Activated T-cell treated with anti-CD3 and anti-CD28 coated beads, Interleukin-2, amount 50 U/mL, for 48 hours (primary cell): Measurements from ENCODE around the gene NEAT1.
A peak's percentile ranks its signal among the peaks of the same experiment; 100 is the strongest.

ENCODE experiments used
- DNase-seq, 2 experiments: peaks; one replicate each; pipeline ENCODE4 v3.0.0-alpha.2; 2020

NEAT1 gene

GRCh38 chr11:65488273-65489034 lies 65.9 kb downstream of the NEAT1 start:
- DNase-seq: no peak

GRCh38 chr11:65489035-65489705 lies 66.6 kb downstream of the NEAT1 start:
- DNase-seq: no peak

DNA sequence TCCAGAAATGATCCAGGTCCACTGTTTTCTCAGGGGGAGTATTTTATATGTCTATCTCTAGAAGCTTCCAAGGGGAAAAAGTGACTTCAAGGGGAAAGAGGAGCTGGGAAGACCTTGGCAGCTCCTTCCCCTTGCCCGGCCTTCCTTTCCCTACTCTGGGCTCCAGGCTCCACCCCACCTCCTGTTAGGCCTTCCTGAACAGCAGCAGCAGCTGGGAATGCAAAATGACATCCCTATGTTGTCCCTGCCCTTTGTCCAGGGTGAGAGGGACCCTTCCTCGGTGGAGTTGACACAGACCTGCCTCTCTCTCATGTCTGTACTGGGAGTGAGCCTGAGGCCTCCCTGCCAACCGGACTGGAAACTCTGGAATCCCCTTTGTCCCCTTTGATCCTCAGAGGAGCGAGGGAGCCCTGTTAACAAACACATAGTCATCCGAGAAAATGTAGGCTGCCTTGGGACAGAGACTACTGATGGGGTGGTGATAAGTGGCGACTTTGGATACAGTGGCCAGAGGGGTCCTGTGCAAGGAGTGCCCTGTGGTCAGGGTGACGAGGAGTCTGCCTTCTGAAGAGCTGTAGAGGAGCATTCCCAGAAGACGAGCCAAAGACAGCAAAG lies 67.2 kb downstream of the NEAT1 start:
- DNase-seq: no peak

DNA sequence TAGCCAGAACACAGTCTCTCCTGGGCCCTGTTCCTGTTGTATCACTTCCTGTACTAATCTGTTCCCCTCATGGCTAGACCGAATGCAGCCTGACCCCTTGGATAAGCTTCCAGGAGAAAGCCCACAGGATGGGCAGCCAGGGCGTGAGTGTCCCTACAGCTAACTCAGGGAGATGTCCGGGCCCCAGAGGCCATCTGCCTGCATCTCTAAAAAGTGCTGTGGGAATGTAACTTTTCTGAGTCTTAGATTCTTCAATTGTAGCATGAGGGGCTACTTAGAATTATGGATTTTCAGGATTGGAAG lies 68.5 kb downstream of the NEAT1 start:
- DNase-seq: no peak

DNA sequence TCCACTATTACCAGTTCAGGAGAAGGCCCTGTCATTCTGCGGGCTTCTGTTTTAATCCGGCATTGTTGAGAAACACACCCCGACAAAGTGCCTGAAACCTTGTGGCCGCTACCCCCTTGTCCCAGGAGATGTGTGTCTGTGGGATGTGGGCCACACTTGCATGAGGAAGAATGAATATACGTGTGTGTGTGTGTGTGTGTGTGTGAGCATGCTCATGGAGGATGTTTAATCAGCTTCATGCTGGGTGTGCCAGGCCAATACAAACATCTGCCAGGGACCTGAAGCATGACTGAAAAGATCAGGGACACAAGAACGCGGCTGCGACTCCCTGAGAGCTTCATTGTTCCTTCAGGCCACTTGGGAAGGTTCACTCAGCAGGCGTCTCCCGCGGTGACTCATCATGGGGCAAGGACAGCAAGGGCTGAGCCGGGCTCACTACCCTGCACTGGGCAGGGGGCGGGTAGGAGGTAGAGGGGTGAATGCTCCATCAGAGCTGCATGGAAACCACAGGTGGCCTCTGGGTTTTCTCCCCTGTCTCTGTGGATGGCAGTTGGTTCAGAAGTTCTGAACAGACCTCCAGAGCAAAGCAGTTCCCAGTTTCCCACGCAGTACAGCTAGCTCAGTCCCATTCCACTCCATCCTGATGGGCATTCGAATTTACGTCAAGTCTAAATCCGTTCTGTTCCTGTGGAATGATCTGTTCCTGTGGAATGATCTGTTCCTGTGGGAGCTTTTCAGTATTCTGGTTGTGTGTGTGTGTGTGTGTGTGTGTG lies 69.2 kb downstream of the NEAT1 start:
- no peak for DNase-seq

- DNase-seq: no peak
These were observed 69.7 kb downstream of the NEAT1 start for GRCh38 chr11:65492387-65492636.

DNA sequence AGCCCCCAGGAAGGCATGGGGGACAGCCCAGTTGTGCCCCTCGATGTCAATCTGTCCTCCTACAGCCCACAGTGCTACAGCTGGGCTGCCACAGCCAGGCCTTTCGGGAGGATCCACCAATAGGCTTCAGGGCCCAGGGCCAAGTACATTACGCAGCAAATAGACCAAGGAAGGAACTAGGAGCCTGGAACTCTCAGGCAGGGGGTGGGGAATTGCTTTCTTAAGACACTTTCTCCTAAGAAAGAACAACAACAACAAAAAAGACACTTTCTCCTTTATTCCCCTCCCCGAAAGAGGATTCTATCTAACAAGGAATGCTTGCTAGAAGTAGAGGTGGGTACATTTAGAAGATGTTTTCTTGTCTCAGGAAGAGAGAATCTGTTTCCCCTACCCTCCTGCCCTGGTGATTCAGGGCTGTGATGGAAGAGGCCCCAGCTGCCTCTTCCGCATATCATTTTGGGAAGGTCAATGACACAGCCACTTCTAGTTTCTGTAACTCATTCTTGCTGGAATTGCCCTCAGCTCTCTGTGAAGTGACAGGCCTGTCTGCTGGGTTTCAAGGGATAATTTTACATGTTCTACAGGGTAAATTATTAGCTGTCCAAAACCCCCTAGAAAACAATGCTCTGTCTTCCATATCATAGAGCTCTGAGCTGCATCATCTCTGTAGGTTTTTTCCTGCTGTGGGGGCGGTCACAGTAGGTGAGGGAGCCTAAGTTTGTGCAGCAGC lies 70.2 kb downstream of the NEAT1 start:
- peak; percentile 58 to 59 for DNase-seq

DNA sequence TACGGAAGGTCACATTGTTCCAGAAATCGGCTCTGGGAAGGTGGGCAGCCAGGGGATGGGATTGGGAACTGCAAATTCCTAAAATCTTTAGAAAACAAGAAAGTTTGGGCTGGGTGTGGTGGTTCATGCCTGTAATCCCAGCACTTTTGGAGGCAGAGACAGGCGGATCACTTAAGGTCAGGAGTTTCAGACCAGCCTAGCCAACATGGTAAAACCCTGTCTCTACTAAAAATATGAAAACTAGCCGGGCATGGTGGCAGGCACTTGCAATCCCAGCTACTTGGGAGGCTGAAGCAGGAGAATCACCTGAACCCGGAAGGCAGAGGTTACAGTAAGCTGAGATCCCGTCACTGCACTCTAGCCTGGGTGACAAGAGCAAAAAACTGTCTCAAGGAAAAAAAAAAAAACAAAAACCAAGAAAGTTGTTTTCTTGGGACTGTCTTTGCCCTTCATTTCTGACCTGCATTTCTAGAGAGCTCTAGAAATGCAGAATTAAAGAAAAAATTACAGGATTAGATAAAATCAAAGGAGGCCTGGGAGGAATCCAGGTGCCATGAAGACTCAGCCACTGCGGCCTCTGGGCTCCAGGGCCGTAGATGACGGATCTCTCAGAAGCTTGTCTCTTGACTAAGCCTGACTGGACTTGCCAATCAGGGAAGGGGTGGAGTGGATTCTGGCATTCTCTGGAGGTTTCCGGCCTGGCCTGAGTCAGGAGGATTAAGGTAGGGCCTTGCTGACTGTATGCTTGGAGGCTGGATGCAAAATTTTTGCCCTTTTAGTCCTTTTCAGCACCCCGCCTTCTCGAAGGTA lies 71.0 kb downstream of the NEAT1 start:
- no peak for DNase-seq
